Stimulated activated CD8-positive, alpha-beta memory T cell treated with anti-CD3 and anti-CD28 coated beads, Interleukin-15, amount 100 ng/mL, for 48 hours (primary cell): ENCODE data around the gene LINC00237.

ENCODE experiments used
- DNase-seq, 2 donors: peaks; one replicate each; pipeline ENCODE4 v3.0.0-alpha.2; 2020; ENCODE audit warnings: low read depth in 2 of 2

The LINC00237 gene

GRCh38 chr20:21125072-21125848 is 19.1 kb upstream of the LINC00237 start:
- DNase-seq: no peak

- DNase-seq: no peak
These were observed 18.0 kb upstream of the LINC00237 start for GRCh38 chr20:21124190-21124589.

- DNase-seq: no peak
These were observed 12.6 kb upstream of the LINC00237 start for GRCh38 chr20:21118782-21119181.

DNA sequence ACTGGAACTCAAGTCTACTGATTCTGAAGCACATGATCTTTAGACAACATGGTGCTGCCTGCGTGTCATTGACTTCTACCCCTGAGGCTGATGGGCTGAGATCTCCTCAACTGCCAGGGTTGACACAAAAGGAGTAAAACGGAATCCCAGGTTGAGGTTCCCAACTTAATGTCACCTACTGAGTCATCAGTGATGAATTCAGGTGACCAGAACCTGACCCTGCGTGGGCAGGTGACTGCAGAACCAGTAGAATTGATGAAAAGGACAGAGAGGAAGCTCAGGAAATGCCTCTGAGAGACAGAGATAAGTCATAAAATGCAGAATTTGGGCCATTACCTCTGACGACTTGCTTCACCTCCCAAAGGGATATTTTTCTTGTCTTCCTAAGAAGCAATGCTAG is 12.0 kb upstream of the LINC00237 start:
- DNase-seq: no peak

DNA sequence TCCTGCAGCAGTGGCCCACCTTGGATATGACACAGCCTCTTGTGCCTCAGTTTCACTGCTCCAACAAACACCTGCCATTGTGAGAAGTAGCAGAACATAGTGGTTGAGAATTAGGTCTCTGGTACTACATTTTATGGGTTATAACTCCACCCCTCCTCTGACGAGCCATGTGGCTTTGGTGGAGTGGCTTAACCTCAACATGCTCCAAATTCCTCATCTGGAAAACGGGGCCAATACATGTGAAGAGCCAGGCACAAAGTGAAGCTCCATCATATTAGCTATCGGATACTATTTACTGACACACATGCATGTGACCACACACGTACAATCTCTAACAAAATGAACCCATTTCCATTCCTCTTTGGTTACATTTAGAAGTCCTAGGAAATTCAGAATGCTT is 11.4 kb upstream of the LINC00237 start:
- no peak for DNase-seq

GRCh38 chr20:21114584-21114983 is 8.4 kb upstream of the LINC00237 start:
- no peak for DNase-seq

DNA sequence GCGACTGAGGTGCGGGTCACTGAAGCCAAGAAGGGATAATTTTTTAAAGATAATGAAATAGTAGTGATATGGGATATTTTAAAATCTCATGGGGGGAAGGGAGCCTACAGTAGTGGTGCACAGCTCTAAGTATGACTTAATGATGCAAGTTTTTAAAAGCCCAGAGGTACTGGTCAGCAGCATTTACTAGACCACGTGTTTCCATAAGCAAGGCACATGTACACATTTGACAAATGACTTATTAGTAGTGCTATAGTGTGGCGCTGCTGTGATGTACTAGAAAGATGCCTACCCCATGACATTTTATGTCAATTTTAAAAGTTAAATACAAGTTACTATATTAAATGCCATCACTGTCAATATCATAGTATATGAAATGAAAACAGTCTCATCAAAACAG is 7.5 kb upstream of the LINC00237 start:
- DNase-seq: no peak

DNA sequence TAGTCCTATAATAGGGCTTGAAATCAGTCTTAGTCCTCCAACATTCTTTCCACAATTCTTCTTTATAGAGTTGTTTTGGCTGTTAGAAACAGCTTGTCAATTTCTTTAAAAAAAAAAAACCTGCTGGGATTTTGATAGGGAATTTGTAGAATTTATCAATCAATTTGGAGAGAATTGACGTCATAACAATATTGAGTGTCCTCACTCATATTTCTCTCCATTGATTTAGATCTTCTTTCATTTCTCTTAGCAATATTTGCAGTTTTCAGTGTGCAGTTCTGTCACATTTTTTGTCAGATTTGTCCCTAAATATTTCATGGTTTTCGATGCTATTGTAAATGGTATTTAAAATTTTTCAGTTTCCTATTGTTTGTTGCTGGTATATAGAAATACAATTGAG is 5.3 kb upstream of the LINC00237 start:
- DNase-seq: no peak

- no peak for DNase-seq
These were observed 4.7 kb upstream of the LINC00237 start for GRCh38 chr20:21110811-21111210.

GRCh38 chr20:21109144-21109543 is 3.0 kb upstream of the LINC00237 start:
- DNase-seq: no peak

DNA sequence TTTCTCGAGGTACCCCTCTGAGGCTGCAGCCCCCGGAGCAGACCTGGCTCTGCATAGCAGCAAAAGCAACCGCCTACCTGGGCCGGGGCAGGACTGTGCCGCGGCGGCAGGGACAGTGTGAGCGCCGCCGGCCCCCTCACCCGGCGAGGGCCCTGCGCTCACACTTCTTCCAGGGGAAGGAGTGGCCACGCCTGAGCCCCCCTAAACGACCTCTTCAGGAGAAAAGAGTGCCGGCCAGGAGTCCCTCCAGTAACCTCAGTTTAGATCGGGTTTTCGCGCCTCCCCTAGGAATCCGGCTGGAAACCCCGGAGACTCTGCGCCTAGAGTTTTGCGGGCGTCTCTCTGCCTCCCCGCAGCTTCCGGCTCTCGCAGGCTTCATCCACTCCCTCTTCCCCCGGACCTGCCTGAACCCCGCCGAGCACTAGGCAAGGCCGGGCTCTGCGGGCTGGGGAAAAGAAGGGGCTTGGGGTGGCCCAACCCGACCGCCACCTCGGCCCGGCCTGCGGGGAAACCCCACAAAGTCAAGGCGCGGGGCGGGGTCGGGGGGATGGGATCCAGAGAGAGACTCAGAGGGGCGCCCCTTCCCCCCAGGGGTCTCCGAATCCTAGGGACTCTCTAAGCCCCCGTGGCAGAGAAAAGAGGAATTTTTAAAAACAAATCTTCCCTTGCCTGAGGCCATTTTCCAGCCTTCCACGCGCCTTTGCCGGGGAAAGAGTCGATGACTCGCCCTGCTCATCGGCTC is 558 bp downstream of the LINC00237 start:
- DNase-seq: no peak

- DNase-seq: no peak
These were observed 1.2 kb downstream of the LINC00237 start for GRCh38 chr20:21104921-21105320.

DNA sequence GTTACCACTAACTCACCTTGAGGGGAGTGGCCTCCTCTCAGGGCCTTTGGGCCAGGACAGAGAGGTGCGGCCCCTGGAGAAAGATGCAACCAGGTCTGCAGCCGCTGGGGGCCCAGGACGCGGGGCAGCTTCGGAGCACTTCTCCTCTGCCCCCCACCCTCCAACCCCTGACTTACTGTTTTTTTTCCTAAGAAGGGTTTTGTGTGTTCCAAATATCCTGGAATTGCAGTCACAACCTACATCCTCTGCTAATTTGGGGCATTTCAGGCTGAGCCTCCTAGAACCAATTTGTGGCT is 1.7 kb downstream of the LINC00237 start:
- no peak for DNase-seq

GRCh38 chr20:21103582-21104465 is 2.3 kb downstream of the LINC00237 start:
- no peak for DNase-seq

DNA sequence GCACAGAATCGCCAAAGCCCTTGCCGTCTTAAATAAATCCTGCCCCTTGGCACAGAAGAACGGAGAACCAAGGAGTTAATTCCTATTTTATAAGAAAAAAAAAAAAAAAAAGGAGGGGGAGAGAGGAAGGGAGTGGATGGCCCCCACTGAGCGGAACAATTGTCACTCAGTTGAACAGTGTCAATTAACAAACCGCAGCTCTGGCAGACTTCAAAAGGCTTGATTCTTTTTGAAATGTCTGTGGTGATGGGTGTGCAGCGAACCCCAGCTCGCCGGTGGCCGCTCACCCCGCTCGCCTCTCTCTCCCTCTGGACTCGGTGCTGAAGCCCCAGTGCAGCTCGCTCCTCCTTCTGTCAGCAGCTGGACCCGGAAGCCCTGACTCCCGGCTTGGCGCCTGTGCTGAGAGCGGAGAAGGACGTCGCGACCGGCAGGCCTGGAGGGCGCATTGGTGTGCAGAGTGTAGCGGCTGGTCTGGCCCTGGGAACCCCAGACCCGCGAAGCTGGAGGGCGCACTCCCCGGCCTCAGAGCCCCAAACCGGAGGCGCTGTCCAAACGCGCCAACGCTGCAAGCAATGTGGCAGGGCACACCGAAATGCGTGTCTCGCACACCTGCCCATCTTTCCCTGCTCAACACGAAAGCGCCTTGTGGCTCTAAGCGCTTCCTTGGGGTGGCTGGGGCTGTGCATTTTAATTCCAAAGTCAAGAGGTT is 3.4 kb downstream of the LINC00237 start:
- no peak for DNase-seq

GRCh38 chr20:21101932-21102575 is 4.1 kb downstream of the LINC00237 start:
- DNase-seq: no peak

GRCh38 chr20:21101453-21101931 is 4.7 kb downstream of the LINC00237 start:
- no peak for DNase-seq

GRCh38 chr20:21100578-21101452 is 5.3 kb downstream of the LINC00237 start:
- DNase-seq: no peak

DNA sequence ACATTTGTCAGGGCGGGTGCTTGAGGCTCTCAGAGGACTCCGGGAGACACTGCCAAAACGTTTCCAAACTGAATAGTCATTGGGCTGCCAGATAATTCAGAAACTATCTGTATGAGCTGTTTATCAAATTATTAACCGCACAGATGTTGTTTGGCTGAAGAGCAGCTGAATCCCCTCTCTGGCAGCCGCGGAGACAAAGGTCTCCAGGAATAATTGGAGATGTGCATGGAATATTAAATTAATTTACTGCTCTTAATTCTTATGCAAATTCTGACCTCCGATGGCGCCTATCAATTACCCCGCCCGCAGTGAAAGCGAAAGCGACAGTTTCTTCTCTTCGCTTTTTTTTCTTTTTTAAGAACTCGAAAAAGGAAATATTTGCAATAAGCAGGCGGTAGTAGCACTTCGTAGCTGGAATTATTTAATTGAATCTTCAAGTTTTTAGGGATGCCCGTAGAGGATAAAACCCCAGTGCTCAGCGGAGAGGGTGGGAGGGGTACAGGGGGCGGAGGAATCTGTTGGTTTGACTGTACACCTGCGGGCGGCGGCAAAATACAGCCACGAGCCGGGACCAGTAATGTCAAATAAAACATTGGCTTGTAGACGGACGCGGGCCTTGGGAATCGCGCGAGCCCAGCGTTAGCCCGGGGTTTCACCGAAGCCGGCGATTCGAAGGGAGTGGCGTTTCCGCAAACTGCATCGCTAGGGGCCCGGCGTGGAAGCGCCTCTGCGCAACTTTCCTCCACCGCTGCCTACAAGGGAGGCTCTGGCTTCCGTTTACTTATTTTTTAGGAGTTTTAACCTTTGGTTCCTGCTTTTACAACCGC is 6.2 kb downstream of the LINC00237 start:
- peak; percentile 25 to 36 for DNase-seq
